CD4-positive, alpha-beta T cell (primary cell): ENCODE data around the gene PLPPR3. TPM values are rescaled to one million over a fixed set of nuclear protein-coding genes. Genes with fewer than 3 reads are reported as not detected.

Source experiments
- ATAC-seq: fragments of 200-7000 bp; cut with Tn5 transposase; one replicate; pipeline ENCODE4 v1.10.0; 2022; ENCODE audit warnings: mild to moderate bottlenecking; ENCODE audit not compliant: poor library complexity
- CTCF ChIA-PET: fragments of 350-600 bp; sonication (Branson Sonifier 250); formaldehyde crosslinking; loops from one replicate; lab custom pipeline; 2021; ENCODE audit warnings: antibody characterized with exemption, inconsistent platforms; lab: Charles Lee
- POLR2A ChIA-PET: fragments of 350-600 bp; sonication (Branson Sonifier 250); formaldehyde crosslinking; loops from one replicate; lab custom pipeline; 2021; ENCODE audit warnings: antibody characterized with exemption, inconsistent platforms; lab: Charles Lee
- DNase-seq, 14 experiments: peaks; one replicate each; pipeline ENCODE4 v3.0.0-alpha.2; 2013 to 2020; ENCODE audit warnings: mixed read lengths in 2 of 14
- H3K27ac ChIP-seq, 2 donors: one replicate each; pipeline versions ENCODE4 v1.5.1 to v1.7.0; 2013; ENCODE audit warnings: low read length in 2 of 2, low read depth in 1 of 2, mild to moderate bottlenecking in 1 of 2
- H3K27me3 ChIP-seq, 2 experiments: 1 replicate in 1 of 2; 2 replicates in 1 of 2; pipeline versions ENCODE4 v1.6.1 to v1.7.0; 2013; ENCODE audit warnings: low read length in 2 of 2, control low read depth in 1 of 2, mild to moderate bottlenecking in 1 of 2, moderate library complexity in 1 of 2; ENCODE audit not compliant: insufficient read depth in 2 of 2, control insufficient read depth in 1 of 2
- H3K36me3 ChIP-seq: one replicate; pipeline ENCODE4 v1.6.1; 2013; ENCODE audit warnings: low read length, control low read depth; ENCODE audit not compliant: insufficient read depth
- H3K4me1 ChIP-seq: one replicate; pipeline ENCODE4 v1.6.1; 2013; ENCODE audit warnings: low read length, control low read depth; ENCODE audit not compliant: insufficient read depth
- H3K4me3 ChIP-seq: one replicate; pipeline ENCODE4 v1.5.1; 2013; ENCODE audit warnings: mild to moderate bottlenecking, low read length, moderate library complexity
- H3K9me3 ChIP-seq, 2 experiments: 1 replicate in 1 of 2; 2 replicates in 1 of 2; pipeline versions ENCODE4 v1.6.1 to v1.7.0; 2013; ENCODE audit warnings: low read length in 2 of 2, mild to moderate bottlenecking in 2 of 2, control low read depth in 1 of 2, moderate library complexity in 1 of 2; ENCODE audit not compliant: control insufficient read depth in 1 of 2, insufficient read depth in 1 of 2
- H3K27ac Mint-ChIP-seq: one replicate; pipeline ENCODE4 v1.8.0; 2020; ENCODE audit warnings: mixed read lengths
- H3K27me3 Mint-ChIP-seq: one replicate; pipeline ENCODE4 v1.8.0; 2021; ENCODE audit warnings: mixed read lengths
- H3K36me3 Mint-ChIP-seq: one replicate; pipeline ENCODE4 v1.8.0; 2021; ENCODE audit warnings: low read depth, mixed read lengths
- H3K4me1 Mint-ChIP-seq: one replicate; pipeline ENCODE4 v1.8.0; 2021; ENCODE audit warnings: low read depth, mixed read lengths
- H3K4me3 Mint-ChIP-seq: one replicate; pipeline ENCODE4 v1.8.0; 2020; ENCODE audit warnings: mild to moderate bottlenecking, mixed read lengths
- H3K9me3 Mint-ChIP-seq: one replicate; pipeline ENCODE4 v1.8.0; 2020; ENCODE audit warnings: mixed read lengths
- CTCF ChIP-seq: fragments of 200-600 bp; IDR thresholded peaks from one replicate; pipeline ENCODE4 v1.8.0; 2022; ENCODE audit warnings: antibody characterized with exemption, mild to moderate bottlenecking
- intact Hi-C, 2 experiments: fragments of 100-400 bp; cut with DNase I in 1 of 2; cut with micrococcal nuclease in 1 of 2; formaldehyde crosslinking; loops; one replicate each; pipeline versions ENCODE4 v1.15.1 to v1.9.0; 2023 to 2025; cut with DNase I, micrococcal nuclease
- total RNA-seq, 174 experiments: library from RNA in 2 of 174; stranded (reverse) in 2 of 174; gene quantifications; one replicate each; pipeline ENCODE4 v1.2.3 and lab custom pipeline; 2021 to 2026

Gene PLPPR3
- total RNA-seq, 2 experiments from 2014 or later = not detected

- no peaks in the 10 kb centered on the region for H3K4me1 Mint-ChIP-seq
Measured at GRCh38 chr19:853014-853585, 31.3 kb upstream of the PLPPR3 start.

GRCh38 chr19:852136-853013 lies 30.6 kb upstream of the PLPPR3 start, which contains the start of gene ELANE:
TSS of gene ELANE (plus strand) at chr19:852303. CDS start at chr19:852329, 26 bp downstream.
- Histone ChIP-seq H3K36me3 (no peaks in the 10 kb centered on the region), H3K9me3 (no peaks in the 10 kb centered on the region), H3K27me3 (peaks cover 34 to 42% of the 10 kb centered on the region in 2 experiments), H3K4me3 (no peak within 1 kb of the TSS), H3K27ac (no peak within 1 kb of the TSS), H3K4me1 (peaks cover 4% of the 10 kb centered on the region)
- H3K9me3 Mint-ChIP-seq = no peaks in the 10 kb centered on the region
- ChIA-PET POLR2A (no interaction called here), CTCF (no interaction called here)
- no peak within 1 kb of the TSS for H3K4me3 Mint-ChIP-seq
- ATAC-seq (no peak), DNase-seq (no peak)
- H3K27ac Mint-ChIP-seq = no peak within 1 kb of the TSS
- peaks cover 36% of the 10 kb centered on the region for H3K27me3 Mint-ChIP-seq
- H3K36me3 Mint-ChIP-seq = no peaks in the 10 kb centered on the region
- TF ChIP-seq CTCF = no peak
- intact Hi-C loops = no loop called here
- no peaks in the 10 kb centered on the region for H3K4me1 Mint-ChIP-seq

More at GRCh38 chr19:853014-853585, 31.3 kb upstream of the PLPPR3 start:
- H3K27ac Mint-ChIP-seq = no peak overlapping the region
- CTCF ChIA-PET = no interaction called here
- peaks cover 29% of the 10 kb centered on the region for H3K27me3 Mint-ChIP-seq
- Histone ChIP-seq H3K36me3 (no peaks in the 10 kb centered on the region), H3K4me1 (peaks cover 8% of the 10 kb centered on the region), H3K9me3 (no peaks in the 10 kb centered on the region), H3K27ac (no peak overlapping the region), H3K4me3 (no peak overlapping the region), H3K27me3 (peaks cover 28 to 35% of the 10 kb centered on the region in 2 experiments)
- ATAC-seq = no peak
- no peaks in the 10 kb centered on the region for H3K36me3 Mint-ChIP-seq
- no peak overlapping the region for H3K4me3 Mint-ChIP-seq
- no peak for DNase-seq
- no peaks in the 10 kb centered on the region for H3K9me3 Mint-ChIP-seq
- POLR2A ChIA-PET = no interaction called here
- no peak for TF ChIP-seq CTCF
- intact Hi-C loops = no loop called here

GRCh38 chr19:850979-851335 lies 29.2 kb upstream of the PLPPR3 start:
- DNase-seq (no peak), ATAC-seq (no peak)
- H3K36me3 Mint-ChIP-seq = no peaks in the 10 kb centered on the region

More at GRCh38 chr19:850979-851335, 29.2 kb upstream of the PLPPR3 start:
- Histone ChIP-seq H3K4me1 (no peaks in the 10 kb centered on the region), H3K27ac (no peak overlapping the region), H3K27me3 (peaks cover 40 to 50% of the 10 kb centered on the region in 2 experiments), H3K9me3 (no peaks in the 10 kb centered on the region), H3K4me3 (no peak overlapping the region), H3K36me3 (no peaks in the 10 kb centered on the region)
- intact Hi-C loops = no loop called here
- CTCF ChIA-PET = no interaction called here
- no peak for TF ChIP-seq CTCF
- H3K4me1 Mint-ChIP-seq = no peaks in the 10 kb centered on the region
- no peak overlapping the region for H3K27ac Mint-ChIP-seq
- POLR2A ChIA-PET = interaction anchor here (0.7 kb wide), 1 partner anchor 12 kb away, joined by 3 read pairs; no protein-coding TSS in a partner anchor
- H3K9me3 Mint-ChIP-seq = no peaks in the 10 kb centered on the region
- peaks cover 47% of the 10 kb centered on the region for H3K27me3 Mint-ChIP-seq
- H3K4me3 Mint-ChIP-seq = no peak overlapping the region
